ENCODE measurements around the gene PLP1. TPM values are rescaled to one million over a fixed set of nuclear protein-coding genes. Genes with fewer than 3 reads are reported as not detected.

The PLP1 gene, protein sequence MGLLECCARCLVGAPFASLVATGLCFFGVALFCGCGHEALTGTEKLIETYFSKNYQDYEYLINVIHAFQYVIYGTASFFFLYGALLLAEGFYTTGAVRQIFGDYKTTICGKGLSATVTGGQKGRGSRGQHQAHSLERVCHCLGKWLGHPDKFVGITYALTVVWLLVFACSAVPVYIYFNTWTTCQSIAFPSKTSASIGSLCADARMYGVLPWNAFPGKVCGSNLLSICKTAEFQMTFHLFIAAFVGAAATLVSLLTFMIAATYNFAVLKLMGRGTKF
- 86.3 and 88.3 TPM in 2 replicates for total RNA-seq (2021)
- long read RNA-seq, transcript PLP1-221 (7 exons, 2,896 nt) = major isoform, 7 of 214 reads
- long read RNA-seq, partial matches to known transcripts = 10 of 214 reads
- long read RNA-seq, other reads (novel, unspliced or antisense) = 192 of 214 reads

DNA sequence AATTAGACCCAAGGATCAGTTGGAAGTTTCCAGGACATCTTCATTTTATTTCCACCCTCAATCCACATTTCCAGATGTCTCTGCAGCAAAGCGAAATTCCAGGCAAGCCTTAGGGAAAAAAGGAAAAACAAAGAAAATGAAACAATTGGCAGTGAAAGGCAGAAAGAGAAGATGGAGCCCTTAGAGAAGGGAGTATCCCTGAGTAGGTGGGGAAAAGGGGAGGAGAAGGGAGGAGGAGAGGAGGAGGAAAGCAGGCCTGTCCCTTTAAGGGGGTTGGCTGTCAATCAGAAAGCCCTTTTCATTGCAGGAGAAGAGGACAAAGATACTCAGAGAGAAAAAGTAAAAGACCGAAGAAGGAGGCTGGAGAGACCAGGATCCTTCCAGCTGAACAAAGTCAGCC lies at the start of gene PLP1:
TSS of gene PLP1 (plus strand) at position 295 of the 400 bp plus-strand sequence. CDS start 156 bp downstream, outside the sequence.
- Histone ChIP-seq H3K14ac (ENCODE audit: insufficient read depth, low read length) (no peak within 1 kb of the TSS), H3K23ac (ENCODE audit: insufficient read length, low read depth, low read length) (no peak within 1 kb of the TSS), H3K23me2 (ENCODE audit: insufficient read length, low read depth, low read length, poor library complexity, severe bottlenecking) (no peaks in the 10 kb centered on the region), H3K9ac (ENCODE audit: extremely low read depth, insufficient read length, low read length) (no peak within 1 kb of the TSS), H3K4me1 (ENCODE audit: insufficient read depth, low read length) (no peaks in the 10 kb centered on the region; the same call in 1 of the 2 replicates), H2BK120ac (ENCODE audit: low read depth, low read length, poor library complexity, severe bottlenecking) (no peak within 1 kb of the TSS), H3K79me2 (ENCODE audit: insufficient read depth, low read length) (no peaks in the 10 kb centered on the region), H3T11ph (ENCODE audit: low read length) (no peak within 1 kb of the TSS), H2BK20ac (ENCODE audit: low read depth, low read length, poor library complexity, severe bottlenecking) (no peak within 1 kb of the TSS), H2BK15ac (ENCODE audit: low read depth, low read length) (no peak within 1 kb of the TSS), H2BK12ac (ENCODE audit: insufficient read length, low read depth, low read length) (no peak within 1 kb of the TSS), H3K79me1 (ENCODE audit: insufficient read depth, low read depth, low read length, poor library complexity, severe bottlenecking) (no peaks in the 10 kb centered on the region), H4K8ac (replicated peaks; ENCODE audit: insufficient read length, low read depth, low read length) (no peak within 1 kb of the TSS), H3K27me3 (ENCODE audit: insufficient read depth, low read length) (no peaks in the 10 kb centered on the region), H3K27ac (ENCODE audit: insufficient read length, low read depth, low read length) (no peak within 1 kb of the TSS), H4K91ac (ENCODE audit: insufficient read length, low read depth, low read length) (no peak within 1 kb of the TSS), H2BK5ac (ENCODE audit: insufficient read length, low read length) (no peak within 1 kb of the TSS), H3K4ac (ENCODE audit: low read depth, low read length) (no peak within 1 kb of the TSS), H2AFZ (ENCODE audit: low read length) (no peak within 1 kb of the TSS), H3K56ac (ENCODE audit: insufficient read length, low read depth, low read length) (no peak within 1 kb of the TSS), H4K5ac (ENCODE audit: insufficient read length, low read depth, low read length) (no peak within 1 kb of the TSS), H3K9me3 (ENCODE audit: control insufficient read depth, low read depth, low read length) (no peaks in the 10 kb centered on the region), H2AK5ac (ENCODE audit: insufficient read length, low read length) (no peak within 1 kb of the TSS), H4K20me1 (ENCODE audit: control insufficient read depth, insufficient read depth, insufficient read length) (no peaks in the 10 kb centered on the region), H3K18ac (ENCODE audit: insufficient read length, low read depth, low read length) (no peak within 1 kb of the TSS), H3K4me2 (ENCODE audit: insufficient read depth, insufficient read length, low read length) (no peak within 1 kb of the TSS)
- Mint-ChIP-seq H3K9me3 (peaks cover 0 to 25% of the 10 kb centered on the region in 2 experiments; a peak in 2 of 5 replicates), H3K27me3 (ENCODE audit: low read depth) (no peaks in the 10 kb centered on the region), H3K4me1 (peaks cover 16 to 30% of the 10 kb centered on the region in 2 experiments), H3K27ac (peak within 1 kb of the TSS; percentile 56 to 66 (median 66); a peak in 4 of 7 replicates), H3K4me3 (no peak within 1 kb of the TSS), H3K36me3 (ENCODE audit: insufficient read depth in 1 of 3, low read depth in 3 of 3) (peaks cover 46 to 79% (median 57%) of the 10 kb centered on the region in 3 experiments)
- peak; percentile 33 for DNase-seq
- TF ChIP-seq, protein P1, sequence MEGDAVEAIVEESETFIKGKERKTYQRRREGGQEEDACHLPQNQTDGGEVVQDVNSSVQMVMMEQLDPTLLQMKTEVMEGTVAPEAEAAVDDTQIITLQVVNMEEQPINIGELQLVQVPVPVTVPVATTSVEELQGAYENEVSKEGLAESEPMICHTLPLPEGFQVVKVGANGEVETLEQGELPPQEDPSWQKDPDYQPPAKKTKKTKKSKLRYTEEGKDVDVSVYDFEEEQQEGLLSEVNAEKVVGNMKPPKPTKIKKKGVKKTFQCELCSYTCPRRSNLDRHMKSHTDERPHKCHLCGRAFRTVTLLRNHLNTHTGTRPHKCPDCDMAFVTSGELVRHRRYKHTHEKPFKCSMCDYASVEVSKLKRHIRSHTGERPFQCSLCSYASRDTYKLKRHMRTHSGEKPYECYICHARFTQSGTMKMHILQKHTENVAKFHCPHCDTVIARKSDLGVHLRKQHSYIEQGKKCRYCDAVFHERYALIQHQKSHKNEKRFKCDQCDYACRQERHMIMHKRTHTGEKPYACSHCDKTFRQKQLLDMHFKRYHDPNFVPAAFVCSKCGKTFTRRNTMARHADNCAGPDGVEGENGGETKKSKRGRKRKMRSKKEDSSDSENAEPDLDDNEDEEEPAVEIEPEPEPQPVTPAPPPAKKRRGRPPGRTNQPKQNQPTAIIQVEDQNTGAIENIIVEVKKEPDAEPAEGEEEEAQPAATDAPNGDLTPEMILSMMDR (conservative IDR thresholded peaks at IDR 0.05) = no peak
- no CpG with 5 or more reads among the region's 2 CpGs for WGBS (ENCODE audit: extremely low coverage, insufficient read length, low lambda C conversion rate)

Measured in H9 (cell line).